HepG2 (cell line): ENCODE data around the gene DNAAF8. TPM values are rescaled to one million over a fixed set of nuclear protein-coding genes. Genes with fewer than 3 reads are reported as not detected.
A peak's percentile ranks its signal among the peaks of the same experiment; 100 is the strongest.
"Not testable (repeated sequence)": the region's sequence is repeated elsewhere in the genome, so short reads cannot be mapped to it uniquely, and the experiment has no call there.

Source experiments
- ATAC-seq: fragments of 200-7000 bp; cut with Tn5 transposase; 3 replicates; pipeline ENCODE4 v1.9.1; 2020; ENCODE audit warnings: mild to moderate bottlenecking, moderate library complexity
- BruUV-seq: library from RNA; stranded (reverse); fragments of 400-500 nt; replicated peaks from 2 replicates; lab custom pipeline; 2021; lab: Mats Ljungman, UMichigan
- CTCF ChIA-PET: fragments of 300-600 bp; formaldehyde crosslinking; extraction: SDS; loops from one replicate; lab custom pipeline; 2021; ENCODE audit warnings: low total read pairs, inconsistent platforms, low intra/inter-chr PET ratio; lab: Yijun Ruan, JAX
- POLR2A ChIA-PET: fragments of 350-600 bp; sonication (Branson Sonifier 250); formaldehyde crosslinking; loops from one replicate; lab custom pipeline; 2020; ENCODE audit warnings: antibody characterized with exemption, inconsistent platforms; lab: Yijun Ruan, JAX
- DNase-seq: peaks from one replicate; pipeline ENCODE4 v3.0.0-alpha.2; 2015; ENCODE audit warnings: low spot score
- FAIRE-seq: peaks from 3 replicates; lab custom pipeline; 2011; peaks lifted over from hg19 to GRCh38; lab: Jason Lieb, UNC
- H2AFZ ChIP-seq: one replicate; pipeline ENCODE4 v1.6.1; 2011; ENCODE audit warnings: low read length, inconsistent platforms
- H3K27ac ChIP-seq: fragments of 300-600 bp; 3 replicates; pipeline ENCODE4 v1.8.0; 2011; ENCODE audit warnings: mixed run types, mild to moderate bottlenecking, mixed read lengths, low read length, inconsistent platforms; ENCODE audit not compliant: insufficient read depth; ENCODE audit errors: extremely low read length
- H3K27me3 ChIP-seq, 2 experiments: fragments of 200-600 bp in 1 of 2; 2 replicates in 1 of 2; 3 replicates in 1 of 2; pipeline versions ENCODE4 v1.6.0 to v1.8.0; 2011; ENCODE audit warnings: low read length in 2 of 2, mild to moderate bottlenecking in 2 of 2, moderate library complexity in 2 of 2, inconsistent platforms in 1 of 2; ENCODE audit not compliant: insufficient read depth in 2 of 2, control insufficient read depth in 1 of 2
- H3K36me3 ChIP-seq, 2 experiments: fragments of 200-600 bp in 1 of 2; replicated peaks in 1 of 2; 2 replicates in 1 of 2; 3 replicates in 1 of 2; pipeline versions ENCODE4 v1.5.1 to v1.8.0; 2011; ENCODE audit warnings: low read length in 2 of 2, inconsistent platforms in 1 of 2; ENCODE audit not compliant: insufficient read depth in 2 of 2, control insufficient read depth in 1 of 2
- H3K4me1 ChIP-seq: 2 replicates; pipeline ENCODE4 v1.5.1; 2012; ENCODE audit warnings: low read length, inconsistent platforms; ENCODE audit not compliant: insufficient read depth
- H3K4me2 ChIP-seq: 2 replicates; pipeline ENCODE4 v1.6.0; 2011; ENCODE audit warnings: low read depth, low read length, inconsistent platforms
- H3K4me3 ChIP-seq, 3 experiments: fragments of 200-600 bp in 1 of 3; sonication (generic), shearing (Covaris generic) in 1 of 3; replicated peaks in 1 of 3; 2 replicates each; pipeline ENCODE4 v1.5.1; 2011 to 2016; ENCODE audit warnings: low read length in 3 of 3, inconsistent platforms in 2 of 3, low read depth in 2 of 3, mild to moderate bottlenecking in 2 of 3, control low read depth in 1 of 3, mixed read lengths in 1 of 3; ENCODE audit not compliant: insufficient read depth in 1 of 3
- H3K79me2 ChIP-seq: one replicate; pipeline ENCODE4 v1.6.1; 2011; ENCODE audit warnings: low read length, inconsistent platforms; ENCODE audit not compliant: insufficient read depth
- H3K9ac ChIP-seq: 2 replicates; pipeline ENCODE4 v1.6.0; 2011; ENCODE audit warnings: mild to moderate bottlenecking, low read depth, low read length, inconsistent platforms; ENCODE audit not compliant: insufficient read depth
- H3K9me3 ChIP-seq: 2 replicates; pipeline ENCODE4 v1.5.1; 2012; ENCODE audit warnings: mild to moderate bottlenecking, low read length
- H4K20me1 ChIP-seq: 2 replicates; pipeline ENCODE4 v1.6.0; 2011; ENCODE audit warnings: inconsistent platforms, mild to moderate bottlenecking, low read length, moderate library complexity; ENCODE audit not compliant: insufficient read depth
- AGO2 ChIP-seq: fragments of 200-400 bp; formaldehyde crosslinking; optimal IDR thresholded peaks from 2 replicates; pipeline ENCODE3; 2017; ENCODE audit warnings: mild to moderate bottlenecking, low read depth, low read length, moderate library complexity
- ARNTL ChIP-seq: sonication (generic); formaldehyde crosslinking; IDR thresholded peaks from 2 replicates; pipeline ENCODE4 v1.4.0; 2020; ENCODE audit warnings: mild to moderate bottlenecking, missing genetic modification reagents
- JARID2 ChIP-seq: sonication (generic); formaldehyde crosslinking; IDR thresholded peaks from 2 replicates; pipeline ENCODE4 v1.8.1; 2023; ENCODE audit warnings: missing genetic modification reagents, inconsistent platforms; ENCODE audit not compliant: insufficient replicate concordance
- MEIS1 ChIP-seq: sonication (generic); formaldehyde crosslinking; IDR thresholded peaks from 2 replicates; pipeline ENCODE4 v1.9.0; 2021; ENCODE audit warnings: mild to moderate bottlenecking, missing genetic modification reagents, moderate library complexity, borderline replicate concordance
- POLR2G ChIP-seq: fragments of 200-400 bp; formaldehyde crosslinking; IDR thresholded peaks from 2 replicates; pipeline ENCODE4 v1.6.1; 2018; ENCODE audit warnings: mild to moderate bottlenecking, low read depth, low read length, moderate library complexity
- SOX6 ChIP-seq, 2 experiments: fragments of 450-650 bp in 1 of 2; sonication (generic) in 1 of 2; formaldehyde crosslinking in 1 of 2; IDR thresholded peaks; 2 replicates each; pipeline versions ENCODE4 v1.4.0 to v1.6.1; 2017 to 2020; ENCODE audit warnings: antibody characterized with exemption in 1 of 2, mild to moderate bottlenecking in 1 of 2, missing genetic modification reagents in 1 of 2
- ZFP91 ChIP-seq: sonication (generic); formaldehyde crosslinking; IDR thresholded peaks from 2 replicates; pipeline ENCODE4 v1.9.0; 2022; ENCODE audit warnings: missing genetic modification reagents, mild to moderate bottlenecking, borderline replicate concordance
- ZNF121 ChIP-seq: sonication (generic); formaldehyde crosslinking; IDR thresholded peaks from 2 replicates; pipeline ENCODE4 v1.5.0; 2020; ENCODE audit warnings: mild to moderate bottlenecking, missing genetic modification reagents
- WGBS: methylation state at CpG from one replicate; pipeline ENCODE4 v1.1.6; 2017; ENCODE audit warnings: low lambda C conversion rate; 5-methylcytosine and 5-hydroxymethylcytosine counted together
- in situ Hi-C: cut with HindIII; loops from 2 replicates; pipeline ENCODE4 v1.10.0; 2017; ENCODE audit warnings: low pct_unique_long_range_greater_than_20kb; ENCODE audit not compliant: extremely low pct_ligation_motif_present
- intact Hi-C: fragments of 100-400 bp; cut with micrococcal nuclease; formaldehyde crosslinking; loops from one replicate; pipeline ENCODE4 v1.10.0; 2022; ENCODE audit not compliant: unreplicated experiment
- polyA plus RNA-seq, 8 experiments: library from polyadenylated mRNA; depleted of rRNA in 3 of 8; stranded (reverse) in 7 of 8; unstranded in 1 of 8; fragments of >200 nt; fragmentation: Illumina TruSeq in 4 of 8; extraction: Trizol in 4 of 8; gene quantifications; 2 replicates each; pipeline versions ENCODE4 v1.2.1 to v1.2.3, GENCODE V29; 2011 to 2016; ENCODE audit warnings: low read depth in 4 of 8, missing spikeins in 1 of 8, mixed read lengths in 1 of 8; ENCODE audit not compliant: insufficient read depth in 1 of 8
- total RNA-seq, 5 experiments: library from RNA; depleted of rRNA; stranded (reverse); fragments of >200 nt; fragmentation: Illumina TruSeq; extraction: Trizol; gene quantifications; 2 replicates each; pipeline ENCODE4 v1.2.3, GENCODE V29; 2016; ENCODE audit warnings: low read depth in 1 of 5
- TF ChIP-seq, protein P1 (sequence below): sonication (generic); formaldehyde crosslinking; IDR thresholded peaks from 2 replicates; pipeline ENCODE4 v1.4.0; 2020; ENCODE audit warnings: missing genetic modification reagents

The DNAAF8 gene
- total and polyA plus RNA-seq, 2 of the 13 experiments (the other 11 are each of a cell fraction or from before 2014, with no cell fraction given): 0.44 TPM; not detected in 1

DNA sequence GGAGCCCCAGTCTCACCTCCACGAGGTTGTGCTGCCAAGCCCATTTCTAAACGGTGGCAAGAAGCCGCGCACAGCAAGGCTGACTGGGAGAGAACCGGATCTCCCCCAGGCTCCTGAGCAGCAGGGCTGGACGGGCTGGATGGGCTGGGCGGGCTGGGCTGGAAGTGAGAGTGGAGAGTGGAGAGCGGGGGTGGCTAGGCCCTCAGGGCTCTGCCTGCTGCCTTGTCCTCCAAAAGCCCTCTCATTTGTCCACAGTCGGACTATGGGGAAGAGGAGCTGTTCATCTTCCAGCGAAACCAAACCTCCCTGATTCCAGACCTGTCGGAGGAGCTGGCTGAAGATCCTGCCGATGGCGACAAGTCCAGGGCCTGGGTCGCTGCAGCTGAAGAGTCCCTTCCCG, 3.2 kb downstream of the DNAAF8 start (continued):
- TF ChIP-seq, protein P1, sequence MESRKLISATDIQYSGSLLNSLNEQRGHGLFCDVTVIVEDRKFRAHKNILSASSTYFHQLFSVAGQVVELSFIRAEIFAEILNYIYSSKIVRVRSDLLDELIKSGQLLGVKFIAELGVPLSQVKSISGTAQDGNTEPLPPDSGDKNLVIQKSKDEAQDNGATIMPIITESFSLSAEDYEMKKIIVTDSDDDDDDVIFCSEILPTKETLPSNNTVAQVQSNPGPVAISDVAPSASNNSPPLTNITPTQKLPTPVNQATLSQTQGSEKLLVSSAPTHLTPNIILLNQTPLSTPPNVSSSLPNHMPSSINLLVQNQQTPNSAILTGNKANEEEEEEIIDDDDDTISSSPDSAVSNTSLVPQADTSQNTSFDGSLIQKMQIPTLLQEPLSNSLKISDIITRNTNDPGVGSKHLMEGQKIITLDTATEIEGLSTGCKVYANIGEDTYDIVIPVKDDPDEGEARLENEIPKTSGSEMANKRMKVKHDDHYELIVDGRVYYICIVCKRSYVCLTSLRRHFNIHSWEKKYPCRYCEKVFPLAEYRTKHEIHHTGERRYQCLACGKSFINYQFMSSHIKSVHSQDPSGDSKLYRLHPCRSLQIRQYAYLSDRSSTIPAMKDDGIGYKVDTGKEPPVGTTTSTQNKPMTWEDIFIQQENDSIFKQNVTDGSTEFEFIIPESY (CRISPR knock-in tag): no peak

GRCh38 chr16:4738370-4738769, 4.0 kb downstream of the DNAAF8 start:
- intact Hi-C loops, H2AFZ ChIP-seq, FAIRE-seq, BruUV-seq, CTCF ChIA-PET, H3K27me3 ChIP-seq, H3K27ac ChIP-seq, H3K4me3 ChIP-seq, DNase-seq, POLR2A ChIA-PET, H3K9me3 ChIP-seq, ATAC-seq, H3K79me2 ChIP-seq, H3K36me3 ChIP-seq, in situ Hi-C loops, H3K9ac ChIP-seq, H3K4me2 ChIP-seq, H4K20me1 ChIP-seq: not testable (repeated sequence)
- 32% methylated on average over 5 of the region's 5 CpGs for WGBS
- peak; percentile 85 for TF ChIP-seq ZNF121 (CRISPR knock-in tag)
- peaks cover 16% of the 10 kb centered on the region for H3K4me1 ChIP-seq

GRCh38 chr16:4743226-4743878, 9.0 kb downstream of the DNAAF8 start:
- DNase-seq: no peak
- intact Hi-C loops: no loop called here
- Histone ChIP-seq H3K36me3 (no peaks in the 10 kb centered on the region), H3K27ac (no peak overlapping the region)
- TF ChIP-seq POLR2G (0 out of 2 replicates have a peak, but pooled peaks have one; percentile 25), AGO2 (peak; percentile 39), MEIS1 (CRISPR knock-in tag) (no peak), ZFP91 (0 out of 2 replicates have a peak, but pooled peaks have one; percentile 18), SOX6 (IDR thresholded peaks at IDR 0.05) (no peak), SOX6 (CRISPR knock-in tag; IDR thresholded peaks at IDR 0.05) (no peak), JARID2 (no peak), ARNTL (no peak)
- TF ChIP-seq, all 625 proteins: peak for 3
- Histone ChIP-seq H3K9ac (no peak overlapping the region), H2AFZ (no peak overlapping the region), H3K4me3 (no peak overlapping the region; a peak in 2 of 6 replicates), H3K79me2 (no peaks in the 10 kb centered on the region), H3K27me3 (no peaks in the 10 kb centered on the region), H3K9me3 (no peaks in the 10 kb centered on the region), H3K4me2 (peak overlapping the region; percentile 45), H4K20me1 (no peaks in the 10 kb centered on the region), H3K4me1 (peaks cover 14% of the 10 kb centered on the region)
- BruUV-seq: no TSS peak
- ChIA-PET POLR2A (no interaction called here), CTCF (no interaction called here)
- in situ Hi-C loops: no loop called here
- FAIRE-seq (no peak), ATAC-seq (peak; percentile 20; the same call in 2 of the 3 replicates)
- WGBS: 31% methylated on average over 13 of the region's 14 CpGs
